Endothelial cell (in vitro differentiated cells): ENCODE measurements around the gene LPAR5. TPM values are rescaled to one million over a fixed set of nuclear protein-coding genes. Genes with fewer than 3 reads are reported as not detected.

Source experiments
- DNase-seq: peaks from one replicate; pipeline ENCODE4 v3.0.0; 2021; ENCODE audit warnings: low spot score
- H3K27ac Mint-ChIP-seq: one replicate; pipeline ENCODE4 v1.8.0; 2021; ENCODE audit warnings: mixed read lengths, inconsistent platforms; ENCODE audit not compliant: unreplicated experiment
- H3K27me3 Mint-ChIP-seq: one replicate; pipeline ENCODE4 v1.8.0; 2021; ENCODE audit warnings: mild to moderate bottlenecking, moderate library complexity, mixed read lengths, inconsistent platforms; ENCODE audit not compliant: unreplicated experiment
- H3K36me3 Mint-ChIP-seq: one replicate; pipeline ENCODE4 v1.8.0; 2021; ENCODE audit warnings: mild to moderate bottlenecking, low read depth, mixed read lengths, inconsistent platforms; ENCODE audit not compliant: unreplicated experiment
- H3K4me1 Mint-ChIP-seq: one replicate; pipeline ENCODE4 v1.8.0; 2021; ENCODE audit warnings: mild to moderate bottlenecking, mixed read lengths, inconsistent platforms; ENCODE audit not compliant: unreplicated experiment
- H3K4me3 Mint-ChIP-seq: one replicate; pipeline ENCODE4 v1.8.0; 2021; ENCODE audit warnings: mild to moderate bottlenecking, mixed read lengths, inconsistent platforms; ENCODE audit not compliant: unreplicated experiment
- H3K9me3 Mint-ChIP-seq: one replicate; pipeline ENCODE4 v1.8.0; 2021; ENCODE audit warnings: mixed read lengths, inconsistent platforms; ENCODE audit not compliant: unreplicated experiment
- CTCF ChIP-seq: fragments of 200-600 bp; sonication (generic); IDR thresholded peaks from one replicate; pipeline ENCODE4 v1.5.0; 2021; ENCODE audit warnings: antibody characterized with exemption; ENCODE audit not compliant: unreplicated experiment
- total RNA-seq: library from RNA; stranded (reverse); fragmentation: NEBNext Ultra II Directional; extraction: Animal tissue kit (Norgen Biotek cat#: 25700); gene quantifications from one replicate; pipeline ENCODE4 v1.2.1, GENCODE V29; 2021; ENCODE audit not compliant: unreplicated experiment

The LPAR5 gene
- total RNA-seq, 1 donor from 2014 or later, result 2.7 TPM

GRCh38 chr12:6666211-6666610, 30.5 kb upstream of the LPAR5 start:
- peaks cover 38% of the 10 kb centered on the region for H3K36me3 Mint-ChIP-seq
- no peak for DNase-seq
- no peak overlapping the region for H3K27ac Mint-ChIP-seq
- no peak for TF ChIP-seq CTCF
- H3K4me1 Mint-ChIP-seq, result peaks cover 18% of the 10 kb centered on the region
- H3K9me3 Mint-ChIP-seq, result no peaks in the 10 kb centered on the region
- H3K27me3 Mint-ChIP-seq, result peaks cover 12% of the 10 kb centered on the region
- no peak overlapping the region for H3K4me3 Mint-ChIP-seq

- H3K27me3 Mint-ChIP-seq, result peaks cover 12% of the 10 kb centered on the region
- H3K4me3 Mint-ChIP-seq, result no peak overlapping the region
- no peak overlapping the region for H3K27ac Mint-ChIP-seq
- DNase-seq, result no peak
- peaks cover 18% of the 10 kb centered on the region for H3K4me1 Mint-ChIP-seq
- H3K36me3 Mint-ChIP-seq, result peaks cover 25% of the 10 kb centered on the region
- TF ChIP-seq CTCF, result no peak
- no peaks in the 10 kb centered on the region for H3K9me3 Mint-ChIP-seq
Observed at GRCh38 chr12:6664902-6665301, 29.1 kb upstream of the LPAR5 start.

GRCh38 chr12:6662906-6663742, 27.4 kb upstream of the LPAR5 start, which contains the start of gene ING4:
Gene ING4 (minus strand): TSS chr12:6663119. CDS start chr12:6663101, 18 bp downstream.
- H3K4me3 Mint-ChIP-seq, result peak within 1 kb of the TSS; percentile 98
- H3K36me3 Mint-ChIP-seq, result peaks cover 20% of the 10 kb centered on the region
- DNase-seq, result peak; percentile 88
- TF ChIP-seq CTCF, result no peak
- H3K9me3 Mint-ChIP-seq, result no peaks in the 10 kb centered on the region
- H3K4me1 Mint-ChIP-seq, result peaks cover 18% of the 10 kb centered on the region
- H3K27me3 Mint-ChIP-seq, result peaks cover 14% of the 10 kb centered on the region
- peak within 1 kb of the TSS; percentile 100 for H3K27ac Mint-ChIP-seq

GRCh38 chr12:6662602-6662905, 26.8 kb upstream of the LPAR5 start:
- H3K36me3 Mint-ChIP-seq, result peaks cover 15% of the 10 kb centered on the region
- peak overlapping the region; percentile 100 for H3K27ac Mint-ChIP-seq
- peaks cover 18% of the 10 kb centered on the region for H3K4me1 Mint-ChIP-seq
- no peaks in the 10 kb centered on the region for H3K9me3 Mint-ChIP-seq
- H3K4me3 Mint-ChIP-seq, result peak overlapping the region; percentile 98
- no peak for TF ChIP-seq CTCF
- no peak for DNase-seq
- peaks cover 14% of the 10 kb centered on the region for H3K27me3 Mint-ChIP-seq

GRCh38 chr12:6653987-6654386, 18.2 kb upstream of the LPAR5 start:
- H3K9me3 Mint-ChIP-seq, result no peaks in the 10 kb centered on the region
- peaks cover 7% of the 10 kb centered on the region for H3K27me3 Mint-ChIP-seq
- peaks cover 23% of the 10 kb centered on the region for H3K36me3 Mint-ChIP-seq
- H3K4me1 Mint-ChIP-seq, result peaks cover 25% of the 10 kb centered on the region
- no peak overlapping the region for H3K27ac Mint-ChIP-seq
- no peak for TF ChIP-seq CTCF
- no peak for DNase-seq
- no peak overlapping the region for H3K4me3 Mint-ChIP-seq
